Chondrocyte (in vitro differentiated cells): ENCODE measurements around the gene ANHX. TPM values are rescaled to one million over a fixed set of nuclear protein-coding genes. Genes with fewer than 3 reads are reported as not detected.
"Not testable (repeated sequence)": the region's sequence is repeated elsewhere in the genome, so short reads cannot be mapped to it uniquely, and the experiment has no call there.

Experiments
- DNase-seq: peaks from one replicate; pipeline ENCODE4 v3.0.0; 2021; ENCODE audit warnings: mixed read lengths, low spot score
- H3K27ac Mint-ChIP-seq: one replicate; pipeline ENCODE4 v1.8.0; 2021; ENCODE audit warnings: mild to moderate bottlenecking, moderate library complexity, mixed read lengths; ENCODE audit not compliant: unreplicated experiment
- H3K27me3 Mint-ChIP-seq: 2 replicates; pipeline ENCODE4 v1.8.0; 2021; ENCODE audit warnings: low read depth, mixed read lengths
- H3K36me3 Mint-ChIP-seq: 2 replicates; pipeline ENCODE4 v1.8.0; 2021; ENCODE audit warnings: low read depth, mixed read lengths
- H3K4me1 Mint-ChIP-seq: 2 replicates; pipeline ENCODE4 v1.8.0; 2021; ENCODE audit warnings: low read depth, mild to moderate bottlenecking, mixed read lengths
- H3K4me3 Mint-ChIP-seq: one replicate; pipeline ENCODE4 v1.8.0; 2021; ENCODE audit warnings: mild to moderate bottlenecking, moderate library complexity, mixed read lengths; ENCODE audit not compliant: unreplicated experiment
- H3K9me3 Mint-ChIP-seq: 2 replicates; pipeline ENCODE4 v1.8.0; 2021; ENCODE audit warnings: low read depth, mixed read lengths
- CTCF ChIP-seq: fragments of 200-600 bp; sonication (generic); IDR thresholded peaks from 2 replicates; pipeline ENCODE4 v1.5.0; 2021; ENCODE audit warnings: antibody characterized with exemption, mild to moderate bottlenecking, moderate library complexity
- long read RNA-seq: library from polyadenylated mRNA; stranded (forward); transcript quantifications from one replicate; pipeline ENCODE4 v2.0.0, GENCODE V29; 2021
- total RNA-seq: library from RNA; stranded (reverse); gene quantifications from 3 replicates; pipeline ENCODE4 v1.2.1, GENCODE V29; 2021

ANHX gene
- total RNA-seq = not detected in 3 replicates
- long read RNA-seq = 0 reads

DNA sequence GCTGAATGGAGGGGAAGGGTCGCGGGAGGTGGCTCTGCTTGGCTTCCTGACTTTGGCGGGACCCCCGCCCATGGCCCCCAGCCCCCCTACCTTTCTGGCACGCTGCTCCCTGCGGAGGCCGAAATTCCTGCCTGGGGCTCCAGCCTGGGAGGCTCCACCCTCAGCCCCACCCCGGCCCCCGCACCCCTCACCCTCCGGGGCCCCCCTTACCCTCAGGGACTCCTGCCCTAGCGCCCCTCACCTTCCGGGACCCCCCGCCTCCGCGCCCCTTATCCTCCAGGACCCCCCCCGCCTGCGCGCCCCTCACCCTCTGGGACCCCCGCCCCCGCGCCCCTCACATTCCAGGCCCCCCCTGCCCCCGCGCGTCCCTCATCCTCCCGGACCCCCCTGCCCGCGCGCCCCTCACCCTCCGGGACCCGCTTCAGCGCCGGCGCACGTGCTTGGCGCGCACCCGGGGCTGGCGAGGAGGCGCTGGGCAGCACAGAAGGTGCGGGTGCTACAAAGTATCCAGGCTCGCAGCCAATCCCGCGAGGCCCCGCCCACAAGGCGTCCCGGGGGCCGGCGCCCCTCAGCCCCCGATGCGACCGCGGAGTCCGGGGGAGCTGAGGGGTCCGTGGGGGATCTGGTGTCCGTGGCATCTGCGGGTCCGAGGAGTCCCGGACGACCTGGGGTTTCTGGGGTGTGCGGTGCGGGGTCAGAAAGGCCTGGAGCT lies at the start of gene ANHX:
TSS of gene ANHX (minus strand) at position 477 of the 712 bp plus-strand sequence. CDS start 1,521 bp downstream, outside the sequence.
- peaks cover 1% of the 10 kb centered on the region for H3K36me3 Mint-ChIP-seq
- H3K4me1 Mint-ChIP-seq = no peaks in the 10 kb centered on the region
- no peak within 1 kb of the TSS for H3K27ac Mint-ChIP-seq
- no peak for TF ChIP-seq CTCF
- no peaks in the 10 kb centered on the region for H3K27me3 Mint-ChIP-seq
- H3K9me3 Mint-ChIP-seq = peaks cover 34% of the 10 kb centered on the region
- DNase-seq = no peak
- no peak within 1 kb of the TSS for H3K4me3 Mint-ChIP-seq

- not testable (repeated sequence) for H3K27ac Mint-ChIP-seq, DNase-seq, H3K4me3 Mint-ChIP-seq, H3K27me3 Mint-ChIP-seq, H3K36me3 Mint-ChIP-seq, H3K9me3 Mint-ChIP-seq, H3K4me1 Mint-ChIP-seq
These were observed 29.0 kb upstream of the ANHX start for GRCh38 chr12:133264668-133265067.

GRCh38 chr12:133264173-133264572 lies 28.5 kb upstream of the ANHX start:
- TF ChIP-seq CTCF = no peak
- Mint-ChIP-seq H3K4me3 (no peak overlapping the region), H3K4me1 (no peaks in the 10 kb centered on the region), H3K27me3 (no peaks in the 10 kb centered on the region), H3K27ac (no peak overlapping the region), H3K9me3 (peaks cover 4% of the 10 kb centered on the region), H3K36me3 (no peaks in the 10 kb centered on the region)
- no peak for DNase-seq

DNA sequence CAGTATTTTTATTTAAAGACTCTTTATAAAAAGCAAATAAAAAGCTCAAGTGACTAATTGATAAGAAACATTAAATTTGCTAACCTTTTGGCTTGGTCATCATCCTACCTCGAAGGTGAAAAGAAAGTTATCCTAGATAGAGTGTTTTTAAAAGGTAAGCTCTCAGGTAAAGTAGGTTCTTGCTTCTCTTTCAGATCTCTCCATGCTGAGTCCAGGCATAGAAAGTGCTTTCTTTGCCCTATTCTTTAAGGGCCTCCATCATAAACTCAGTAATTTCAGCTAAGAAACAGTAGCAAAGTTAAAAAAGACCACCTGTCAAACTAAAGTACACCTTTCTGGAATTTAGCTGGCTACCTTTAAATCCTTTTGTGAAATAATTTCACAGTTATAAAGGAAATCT lies 20.6 kb upstream of the ANHX start:
- Mint-ChIP-seq H3K27me3 (no peaks in the 10 kb centered on the region), H3K36me3 (no peaks in the 10 kb centered on the region), H3K9me3 (peaks cover 20% of the 10 kb centered on the region)

GRCh38 chr12:133255833-133256232 lies 20.2 kb upstream of the ANHX start:
- not testable (repeated sequence) for H3K4me1 Mint-ChIP-seq, H3K27ac Mint-ChIP-seq, DNase-seq, H3K4me3 Mint-ChIP-seq, H3K27me3 Mint-ChIP-seq, H3K36me3 Mint-ChIP-seq
- H3K9me3 Mint-ChIP-seq = peaks cover 20% of the 10 kb centered on the region

More for the DNA sequence above, 20.6 kb upstream of the ANHX start:
- no peak for TF ChIP-seq CTCF
- H3K4me3 Mint-ChIP-seq = no peak overlapping the region
- H3K4me1 Mint-ChIP-seq = no peaks in the 10 kb centered on the region
- no peak for DNase-seq
- H3K27ac Mint-ChIP-seq = no peak overlapping the region

DNA sequence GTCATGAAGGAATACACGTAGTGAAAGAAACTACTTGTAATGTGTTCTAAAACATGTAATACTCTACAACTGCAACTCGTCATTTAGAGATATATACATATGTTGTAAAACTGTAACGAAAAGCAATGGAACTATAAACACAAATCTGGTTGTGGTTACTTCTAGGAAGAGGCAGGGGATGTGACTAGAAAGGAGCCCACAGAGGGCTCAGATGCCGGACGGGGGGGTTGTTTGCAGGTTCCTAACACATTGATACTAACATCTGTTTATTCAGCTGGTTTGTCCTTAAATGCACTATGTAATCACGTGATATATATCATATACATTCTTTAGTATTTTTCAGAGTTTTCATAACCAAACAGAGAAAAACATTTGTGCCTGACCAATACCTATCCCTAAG lies 16.1 kb upstream of the ANHX start:
- Mint-ChIP-seq H3K9me3 (peaks cover 40% of the 10 kb centered on the region), H3K4me1 (no peaks in the 10 kb centered on the region), H3K27ac (no peak overlapping the region), H3K36me3 (no peaks in the 10 kb centered on the region), H3K27me3 (no peaks in the 10 kb centered on the region), H3K4me3 (no peak overlapping the region)
- no peak for DNase-seq
- no peak for TF ChIP-seq CTCF
